Testis (tissue), 2 donors: ENCODE results near the gene IFTAP.

ENCODE experiments used
- CTCF ChIP-seq, 3 experiments: fragments of 450-650 bp in 2 of 3; fragments of 200-600 bp in 1 of 3; sonication (generic) in 1 of 3; IDR thresholded peaks; one replicate each; pipeline ENCODE4 v1.5.1; 2016 to 2019; ENCODE audit warnings: antibody characterized with exemption in 3 of 3, mild to moderate bottlenecking in 2 of 3, moderate library complexity in 1 of 3
- POLR2A ChIP-seq: fragments of 450-650 bp; IDR thresholded peaks from one replicate; pipeline ENCODE4 v1.6.1; 2017; ENCODE audit warnings: antibody characterized with exemption, mild to moderate bottlenecking, moderate library complexity

- TF ChIP-seq CTCF (IDR thresholded peaks at IDR 0.05) (no peak), POLR2A (no peak)
Observed at GRCh38 chr11:36623494-36623893, 29.2 kb downstream of the IFTAP start.
